ENCODE data around the gene KIF1A.

The KIF1A gene

GRCh38 chr2:240803191-240803590, 16.8 kb downstream of the KIF1A start:
- DNase-seq (ENCODE audit: low spot score), result no peak

DNA sequence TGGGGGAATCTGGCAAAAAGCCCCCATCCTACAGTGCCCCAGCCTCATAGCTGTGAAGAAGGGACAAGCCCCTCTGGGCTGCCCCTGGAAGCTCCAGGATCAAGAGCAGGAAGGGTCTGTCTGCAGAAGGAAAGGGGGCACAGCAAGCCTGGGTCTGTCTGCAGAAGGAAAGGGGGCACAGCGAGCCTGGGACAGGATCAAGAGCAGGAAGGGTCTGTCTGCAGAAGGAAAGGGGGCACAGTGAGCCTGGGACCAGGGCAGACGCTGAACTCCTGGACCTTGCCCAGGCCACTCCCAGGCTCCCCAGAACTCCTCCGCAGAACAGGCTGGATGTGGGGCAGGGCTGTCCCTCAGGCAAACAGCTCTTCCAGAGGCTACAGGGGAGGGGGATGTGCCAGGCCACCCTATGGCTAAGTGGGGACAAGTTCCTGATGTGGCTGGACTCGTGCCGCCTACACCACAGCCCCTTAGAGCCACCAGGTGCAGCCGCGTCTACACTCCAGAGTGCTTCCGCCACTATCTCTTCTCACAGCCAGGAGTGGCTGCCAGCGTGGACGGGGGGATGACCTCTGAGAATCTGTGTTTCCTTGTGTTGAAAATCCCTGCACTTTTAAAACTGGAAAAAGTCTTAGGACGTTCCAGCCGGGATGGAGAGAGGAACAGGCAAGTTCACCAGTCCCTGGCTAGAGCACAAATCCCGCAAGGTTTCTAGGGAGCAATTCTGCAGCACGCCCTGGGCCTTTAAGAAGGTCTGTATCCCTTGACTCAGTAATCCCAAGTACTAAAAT, 20.8 kb downstream of the KIF1A start:
- DNase-seq (ENCODE audit: low spot score), result no peak

GRCh38 chr2:240798327-240798905, 21.6 kb downstream of the KIF1A start:
- no peak for DNase-seq (ENCODE audit: low spot score)

DNA sequence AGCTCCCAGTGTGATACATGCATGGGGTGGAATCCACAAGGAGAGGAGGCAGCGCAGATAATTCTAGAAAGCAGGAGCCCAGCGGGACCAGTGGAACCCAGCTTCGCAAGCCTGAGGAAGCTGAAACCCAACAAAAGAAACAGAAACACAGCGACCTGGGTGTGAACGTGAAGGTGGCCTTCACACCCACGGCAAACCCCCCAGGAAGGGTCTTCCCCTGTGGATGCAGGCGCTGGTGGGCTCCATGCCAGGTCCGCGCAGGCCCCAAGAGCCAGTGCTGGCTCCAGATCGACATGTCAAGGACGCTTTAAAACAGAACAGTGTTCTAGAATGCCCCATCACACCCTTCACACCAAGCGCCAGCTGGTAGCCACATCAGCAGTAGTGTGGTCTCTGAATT, 22.1 kb downstream of the KIF1A start:
- no peak for DNase-seq (ENCODE audit: low spot score)

DNA sequence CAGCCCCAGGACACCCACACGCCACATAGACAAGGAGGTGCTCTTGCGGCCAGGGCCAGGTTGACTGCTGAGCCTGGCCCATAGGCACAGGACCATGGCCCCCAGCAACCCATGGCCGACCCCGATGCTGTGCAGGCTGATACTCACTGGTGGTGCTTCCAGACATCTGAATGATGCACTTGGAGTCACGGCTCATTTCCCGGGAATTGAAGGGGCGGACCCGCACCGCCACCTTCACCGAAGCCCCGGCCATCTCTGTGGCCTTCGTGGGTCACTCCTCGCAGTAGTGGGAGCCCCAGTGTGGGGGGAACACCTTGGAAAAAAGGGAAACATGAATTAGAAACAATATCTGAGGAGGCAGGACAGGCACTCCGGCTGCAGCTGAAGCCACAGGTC, 22.5 kb downstream of the KIF1A start:
- DNase-seq (ENCODE audit: low spot score), result no peak

- no peak for DNase-seq (ENCODE audit: low spot score)
Observed at GRCh38 chr2:240796543-240797499, 23.2 kb downstream of the KIF1A start.

DNA sequence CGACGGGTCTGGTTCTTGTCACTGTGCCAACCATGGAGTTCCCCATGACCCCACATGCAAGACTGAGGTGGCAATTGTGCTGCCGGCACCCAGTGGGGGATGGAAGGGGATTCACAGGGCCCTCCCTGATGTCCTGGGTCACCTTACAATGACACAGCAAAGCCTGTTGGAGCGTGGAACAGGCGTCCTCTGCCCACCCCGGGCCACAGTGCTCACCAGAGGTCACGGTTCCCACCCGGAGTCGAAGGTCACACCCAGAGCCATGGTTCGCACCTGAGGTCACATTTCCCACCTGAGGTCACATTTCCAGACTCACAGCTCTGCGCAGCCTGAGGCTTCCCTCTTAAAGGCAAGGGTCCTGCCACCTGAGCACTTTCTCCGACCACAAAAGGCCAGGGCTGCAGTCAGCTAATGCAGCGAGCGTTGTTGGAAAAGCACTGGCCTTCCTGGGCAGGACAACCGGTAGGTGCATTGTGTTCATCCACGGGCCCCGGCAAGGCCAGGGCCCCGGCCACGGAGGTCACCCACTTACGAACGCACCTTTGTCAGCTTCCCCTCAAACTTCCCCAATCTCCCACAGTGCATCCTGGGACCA, 24.0 kb downstream of the KIF1A start:
- DNase-seq (ENCODE audit: low spot score), result no peak

- no peak for DNase-seq (ENCODE audit: low spot score)
Observed at GRCh38 chr2:240795454-240795853, 24.6 kb downstream of the KIF1A start.

DNA sequence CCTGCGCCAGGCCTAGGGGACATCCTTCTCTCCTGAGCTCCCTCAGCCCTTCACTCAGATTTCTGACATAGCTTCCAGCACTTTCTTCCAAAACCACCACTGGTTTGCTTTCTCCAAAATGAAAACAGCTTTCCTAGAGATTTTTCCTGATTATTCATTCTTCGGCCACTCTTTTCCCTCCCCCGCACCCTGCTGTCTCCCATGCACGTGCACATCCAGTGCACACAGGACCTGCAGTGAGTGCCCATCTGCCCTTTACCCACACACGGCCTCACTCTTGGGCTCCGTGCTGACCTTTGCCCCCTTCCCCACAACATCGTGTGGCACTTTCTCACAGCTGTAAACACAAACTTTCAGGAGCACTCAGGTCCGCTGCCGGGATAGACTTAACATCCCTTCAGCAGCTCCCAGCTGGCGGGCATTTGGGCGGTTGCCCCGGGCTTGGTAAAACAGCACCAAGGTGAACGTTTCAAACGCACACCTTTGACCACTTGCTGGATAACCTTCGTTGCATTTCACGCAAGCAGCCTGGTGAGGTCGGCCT, 25.8 kb downstream of the KIF1A start:
- DNase-seq (ENCODE audit: low spot score), result no peak

DNA sequence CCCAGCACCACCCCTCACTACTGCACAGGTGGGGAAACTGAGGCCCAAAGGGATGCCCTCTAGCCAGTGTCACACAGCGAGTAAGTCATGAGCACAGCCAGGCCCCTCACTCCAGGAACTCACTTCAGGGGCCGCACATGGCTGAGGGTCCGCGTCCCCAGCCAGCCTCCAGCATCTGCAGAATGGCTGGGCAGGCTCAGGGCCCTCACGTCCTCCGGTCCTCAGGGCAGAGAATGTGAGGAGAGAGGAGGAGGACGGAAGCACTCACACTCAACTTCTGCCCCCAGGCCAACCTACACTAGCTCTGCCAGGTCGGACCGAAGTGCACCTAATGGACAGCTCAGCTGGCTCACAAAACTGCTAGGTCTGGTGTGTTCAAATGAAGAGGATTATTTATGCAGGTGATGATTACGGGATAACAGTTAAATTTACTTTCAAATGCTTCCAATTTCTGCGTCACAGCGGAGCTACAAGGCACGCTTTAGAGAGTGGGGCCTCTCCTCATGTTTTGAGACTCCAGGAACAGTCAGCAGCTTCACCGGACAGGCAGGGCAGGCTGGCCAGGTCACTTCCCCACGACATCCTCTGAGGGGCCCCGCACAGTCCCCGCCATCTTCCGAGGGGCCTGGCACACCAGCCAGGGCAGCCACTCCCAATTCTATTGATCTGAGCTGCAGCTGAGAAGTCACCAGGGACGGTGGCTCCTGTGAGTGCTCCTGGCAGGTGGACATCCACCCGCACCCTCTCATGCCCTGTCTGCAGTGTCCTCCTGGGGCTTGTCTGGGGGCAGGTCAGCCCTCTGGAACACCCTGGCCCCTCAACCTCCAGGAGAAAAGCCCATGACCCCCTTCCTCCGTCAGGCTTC, 26.5 kb downstream of the KIF1A start:
- DNase-seq (ENCODE audit: low spot score), result no peak

GRCh38 chr2:240792629-240793312, 27.2 kb downstream of the KIF1A start:
- DNase-seq (ENCODE audit: low spot score), result no peak

DNA sequence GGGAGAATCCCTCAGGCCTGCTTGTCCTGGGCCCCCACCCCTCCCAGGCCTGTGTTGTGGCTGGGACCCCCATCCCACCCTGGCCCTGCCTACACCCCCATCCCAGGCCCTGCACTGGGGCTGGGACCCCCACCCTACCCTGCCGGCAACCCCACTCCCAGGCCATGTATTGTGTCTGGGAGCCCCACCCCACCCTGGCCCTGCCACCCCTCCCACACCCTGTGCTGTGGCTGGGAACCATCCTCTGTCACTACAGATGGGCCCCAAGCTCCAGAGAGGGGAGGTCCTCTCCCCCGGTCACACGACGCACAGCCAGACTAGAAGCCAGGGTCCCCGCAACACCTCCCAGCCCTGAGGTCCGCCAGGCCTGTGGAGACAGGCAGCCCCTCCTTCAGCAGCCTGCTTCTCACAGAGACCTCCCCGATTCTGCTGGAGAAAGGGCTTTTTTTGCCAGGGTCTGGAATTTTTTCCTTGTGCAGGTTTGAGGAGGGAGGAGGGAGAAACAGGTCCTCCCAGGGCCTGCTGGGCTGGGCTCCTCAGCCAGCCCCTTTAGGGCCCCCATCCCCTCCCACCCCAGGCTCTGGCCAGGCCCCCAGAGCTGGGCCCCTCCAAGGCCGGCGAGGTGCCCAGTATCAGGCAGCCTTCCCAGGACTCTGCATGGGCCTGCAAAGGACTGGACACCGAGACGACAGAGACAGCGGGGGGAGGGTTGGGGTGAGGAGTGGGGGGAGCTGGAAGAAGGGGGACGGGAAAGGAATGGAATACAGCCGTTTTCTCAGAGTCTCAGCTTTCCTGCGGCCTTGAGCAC, 28.0 kb downstream of the KIF1A start:
- no peak for DNase-seq (ENCODE audit: low spot score)

- no peak for DNase-seq (ENCODE audit: low spot score)
Observed at GRCh38 chr2:240791221-240791800, 28.7 kb downstream of the KIF1A start.

DNA sequence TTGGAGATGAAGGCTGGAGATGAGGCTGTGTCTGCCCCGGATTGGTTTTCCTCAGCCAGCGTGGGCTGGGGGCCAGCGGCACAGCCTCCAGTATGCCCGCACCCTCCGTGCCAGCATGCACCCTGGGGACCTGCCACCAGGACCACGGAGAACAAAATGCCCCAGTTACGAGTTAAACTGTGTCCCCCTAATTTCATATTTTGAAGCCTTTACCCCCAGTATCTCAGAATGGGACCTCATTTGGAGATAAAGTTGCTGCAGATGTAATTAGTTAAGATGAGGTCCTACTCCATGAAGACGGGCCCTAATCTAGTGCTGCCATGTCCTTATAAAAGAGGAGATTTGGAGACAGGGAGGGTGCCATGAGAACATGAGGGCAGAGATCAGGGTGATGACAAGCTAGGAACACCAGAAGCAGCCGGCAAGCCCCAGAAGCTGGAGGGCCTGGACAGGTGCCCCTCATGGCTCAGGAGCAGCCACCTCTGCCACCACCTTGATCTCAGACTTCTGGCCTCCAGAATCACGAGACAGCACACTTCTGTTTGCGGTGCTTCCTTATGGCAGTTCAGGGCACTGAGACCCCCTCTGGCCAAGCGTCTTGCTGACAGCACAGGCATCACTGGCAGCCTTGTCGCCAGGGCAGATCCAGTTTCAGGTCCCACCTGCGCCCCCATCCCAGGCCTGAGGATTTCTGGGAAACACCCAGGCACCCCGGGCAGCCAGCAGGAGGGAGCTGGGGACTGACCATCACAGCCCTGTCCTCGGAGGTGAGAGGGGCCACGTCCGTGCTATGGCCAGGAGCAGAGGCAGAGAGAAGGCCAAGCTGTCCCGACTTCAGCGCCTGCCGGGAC, 29.4 kb downstream of the KIF1A start:
- no peak for DNase-seq (ENCODE audit: low spot score)

GRCh38 chr2:240789501-240790369, 30.3 kb downstream of the KIF1A start:
- no peak for DNase-seq (ENCODE audit: low spot score)

DNA sequence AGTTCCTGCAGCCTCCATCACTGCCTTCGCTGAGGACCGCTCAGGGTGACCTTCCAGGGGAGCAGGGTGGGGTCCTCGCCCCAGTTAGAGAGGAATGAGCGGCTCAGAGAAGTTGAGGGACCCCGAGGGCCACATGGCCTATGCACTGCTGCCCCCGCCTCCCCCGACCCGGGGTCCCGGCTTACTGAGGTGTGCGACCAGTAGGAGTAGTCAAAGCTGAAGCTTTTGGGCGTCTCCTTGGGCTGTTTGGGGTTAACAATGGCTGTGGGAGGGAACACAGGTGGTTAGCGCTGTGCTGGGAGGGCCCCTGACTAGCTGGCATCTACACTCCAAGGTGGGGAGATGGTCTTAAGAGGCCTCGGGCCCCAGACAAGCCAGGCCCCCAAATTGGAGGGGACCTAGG, 31.0 kb downstream of the KIF1A start:
- DNase-seq (ENCODE audit: low spot score), result no peak

- DNase-seq (ENCODE audit: low spot score), result no peak
Observed at GRCh38 chr2:240788482-240788881, 31.5 kb downstream of the KIF1A start.
